HCT116 (cell line): ENCODE results near the gene LYRM9. TPM values are rescaled to one million over a fixed set of nuclear protein-coding genes. Genes with fewer than 3 reads are reported as not detected.

Source experiments
- ATAC-seq: fragments of 200-7000 bp; cut with Tn5 transposase; 2 replicates; pipeline ENCODE4 v1.9.1; 2020; ENCODE audit warnings: mild to moderate bottlenecking, moderate library complexity
- BruUV-seq: library from RNA; stranded (reverse); fragments of 400-500 nt; replicated peaks from 2 replicates; lab custom pipeline; 2021; lab: Mats Ljungman, UMichigan
- CTCF ChIA-PET: fragments of 300-600 bp; sonication (Branson Sonifier 250); formaldehyde crosslinking; loops from one replicate; lab custom pipeline; 2021; ENCODE audit warnings: antibody characterized with exemption; lab: Charles Lee
- POLR2A ChIA-PET: fragments of 300-600, 350-600 bp; sonication (Branson Sonifier 250); formaldehyde crosslinking; loops from one replicate; lab custom pipeline; 2021; ENCODE audit warnings: antibody characterized with exemption; lab: Charles Lee
- RAD21 ChIA-PET, 2 experiments: fragments of 300-600 bp; sonication (Branson Sonifier 250); formaldehyde crosslinking; loops; one replicate each; lab custom pipeline; 2023; ENCODE audit warnings: low total read pairs in 2 of 2; ENCODE audit not compliant: uncharacterized antibody in 2 of 2, unreplicated experiment in 2 of 2, low non-redundant PET in 1 of 2; lab: Charles Lee
- DNase-seq: peaks from one replicate; pipeline ENCODE4 v3.0.0-alpha.2; 2010; ENCODE audit warnings: low read depth, low spot score
- H2AFZ ChIP-seq: fragments of 200-600 bp; shearing (Covaris generic), sonication (generic); 2 replicates; pipeline ENCODE4 v1.6.1; 2017; ENCODE audit warnings: low read depth, mixed run types, mixed read lengths, antibody characterized with exemption, low read length; ENCODE audit not compliant: poor library complexity, severe bottlenecking
- H3K27ac ChIP-seq: 2 replicates; pipeline ENCODE4 v1.5.1; 2012; ENCODE audit warnings: low read depth, low read length
- H3K27me3 ChIP-seq: fragments of 200-600 bp; sonication (generic); 2 replicates; pipeline ENCODE4 v1.6.1; 2016; ENCODE audit warnings: mixed run types, low read length, mixed read lengths; ENCODE audit not compliant: insufficient read depth
- H3K36me3 ChIP-seq, 2 experiments: fragments of 200-500 bp in 1 of 2; fragments of 200-600 bp in 1 of 2; sonication (Bioruptor generic) in 1 of 2; sonication (generic) in 1 of 2; 2 replicates each; pipeline versions ENCODE4 v1.5.1 to v1.6.1; 2014 to 2016; ENCODE audit warnings: low read length in 2 of 2, inconsistent platforms in 1 of 2, mixed read lengths in 1 of 2, mixed run types in 1 of 2; ENCODE audit not compliant: insufficient read depth in 2 of 2, control insufficient read depth in 1 of 2
- H3K4me1 ChIP-seq, 2 experiments: fragments of 200-600 bp in 1 of 2; sonication (generic) in 1 of 2; 2 replicates each; pipeline versions ENCODE4 v1.5.1 to v1.6.1; 2012 to 2017; ENCODE audit warnings: low read length in 2 of 2, inconsistent platforms in 1 of 2, mild to moderate bottlenecking in 1 of 2, mixed read lengths in 1 of 2, mixed run types in 1 of 2, moderate library complexity in 1 of 2; ENCODE audit not compliant: insufficient read depth in 2 of 2, control insufficient read depth in 1 of 2
- H3K4me2 ChIP-seq: fragments of 200-600 bp; sonication (generic); 2 replicates; pipeline ENCODE4 v1.6.1; 2017; ENCODE audit warnings: mixed run types, low read length, mixed read lengths
- H3K4me3 ChIP-seq, 2 experiments: fragments of 200-600 bp in 1 of 2; sonication (generic) in 1 of 2; replicated peaks in 1 of 2; 2 replicates each; pipeline ENCODE4 v1.5.1; 2011 to 2016; ENCODE audit warnings: low read length in 2 of 2, control low read depth in 1 of 2, low read depth in 1 of 2, mild to moderate bottlenecking in 1 of 2, mixed read lengths in 1 of 2, mixed run types in 1 of 2
- H3K79me2 ChIP-seq: fragments of 200-600 bp; sonication (generic); 2 replicates; pipeline ENCODE4 v1.6.1; 2017; ENCODE audit warnings: mild to moderate bottlenecking, mixed run types, low read length, moderate library complexity, mixed read lengths; ENCODE audit not compliant: insufficient read depth
- H3K9ac ChIP-seq: fragments of 200-600 bp; sonication (generic); 2 replicates; pipeline ENCODE4 v1.6.1; 2016; ENCODE audit warnings: low read length, mixed read lengths
- H3K9me2 ChIP-seq: fragments of 200-600 bp; sonication (generic), shearing (Covaris generic); 2 replicates; pipeline ENCODE4 v1.6.1; 2017; ENCODE audit warnings: mixed run types, mild to moderate bottlenecking, moderate library complexity; ENCODE audit not compliant: insufficient read depth
- H3K9me3 ChIP-seq, 2 experiments: fragments of 200-500 bp in 1 of 2; fragments of 200-600 bp in 1 of 2; sonication (Bioruptor generic) in 1 of 2; sonication (generic) in 1 of 2; 2 replicates each; pipeline ENCODE4 v1.6.1; 2014 to 2017; ENCODE audit warnings: low read length in 2 of 2, mixed read lengths in 2 of 2, inconsistent platforms in 1 of 2, low read depth in 1 of 2, mild to moderate bottlenecking in 1 of 2, mixed run types in 1 of 2, moderate library complexity in 1 of 2; ENCODE audit not compliant: control insufficient read depth in 1 of 2, insufficient read depth in 1 of 2
- H4K20me1 ChIP-seq: fragments of 200-600 bp; sonication (generic), shearing (Covaris generic); 2 replicates; pipeline ENCODE4 v1.6.1; 2017; ENCODE audit warnings: mixed run types, mild to moderate bottlenecking, moderate library complexity; ENCODE audit not compliant: insufficient read depth
- EGR1 ChIP-seq: IDR thresholded peaks from 2 replicates; pipeline ENCODE4 v1.6.1; 2012; ENCODE audit warnings: low read depth
- ELF1 ChIP-seq: IDR thresholded peaks from 2 replicates; pipeline ENCODE4 v1.6.1; 2012; ENCODE audit warnings: low read depth, borderline replicate concordance
- EZH2 ChIP-seq: fragments of 200-600 bp; sonication (generic); IDR thresholded peaks from 2 replicates; pipeline ENCODE4 v1.6.1; 2017; ENCODE audit warnings: antibody characterized with exemption, mixed run types
- FOSL1 ChIP-seq: IDR thresholded peaks from 2 replicates; pipeline ENCODE4 v1.6.1; 2012; ENCODE audit warnings: low read depth
- JUND ChIP-seq: IDR thresholded peaks from 2 replicates; pipeline ENCODE4 v1.6.1; 2012
- POLR2AphosphoS5 ChIP-seq: IDR thresholded peaks from 2 replicates; pipeline ENCODE4 v1.6.1; 2011; ENCODE audit warnings: mild to moderate bottlenecking, low read depth, low read length, moderate library complexity
- RAD21 ChIP-seq: IDR thresholded peaks from 2 replicates; pipeline ENCODE4 v1.6.1; 2012; ENCODE audit warnings: low read depth, mild to moderate bottlenecking
- SIN3A ChIP-seq: IDR thresholded peaks from 2 replicates; pipeline ENCODE4 v1.6.1; 2012; ENCODE audit warnings: low read depth
- SRF ChIP-seq: IDR thresholded peaks from 2 replicates; pipeline ENCODE4 v1.6.1; 2012; ENCODE audit warnings: low read depth
- TCF7L2 ChIP-seq: IDR thresholded peaks from 2 replicates; pipeline ENCODE4 v1.7.0; 2011; ENCODE audit warnings: borderline replicate concordance, inconsistent platforms; ENCODE audit not compliant: insufficient read depth, insufficient read length; ENCODE audit errors: extremely low read depth
- YY1 ChIP-seq: IDR thresholded peaks from 2 replicates; pipeline ENCODE4 v1.6.1; 2011; ENCODE audit warnings: low read length, low read depth, moderate library complexity, mild to moderate bottlenecking; ENCODE audit not compliant: insufficient replicate concordance; ENCODE audit errors: extremely low read depth
- ZFX ChIP-seq: fragments of 450-650 bp; IDR thresholded peaks from 2 replicates; pipeline ENCODE4 v1.6.1; 2017
- ZNF274 ChIP-seq: fragments of 200-500 bp; sonication (Bioruptor generic); IDR thresholded peaks from 2 replicates; pipeline ENCODE4 v1.6.1; 2014; ENCODE audit warnings: mild to moderate bottlenecking, low read depth, low read length, inconsistent platforms
- intact Hi-C: fragments of 100-400 bp; cut with micrococcal nuclease; formaldehyde crosslinking; loops from 2 replicates; pipeline ENCODE4 v1.10.0; 2022
- total RNA-seq: library from RNA; stranded (reverse); gene quantifications from one replicate; pipeline ENCODE4 v1.2.1, GENCODE V29; 2021; ENCODE audit not compliant: unreplicated experiment
- TF ChIP-seq, protein P1 (sequence below): IDR thresholded peaks from 2 replicates; pipeline ENCODE4 v1.6.1; 2012
- TF ChIP-seq, protein P2 (sequence below), 3 experiments: fragments of 200-600 bp in 1 of 3; sonication (generic) in 1 of 3; IDR thresholded peaks in 2 of 3; conservative IDR thresholded peaks in 1 of 3; 2 replicates each; pipeline ENCODE4 v1.5.1; 2012 to 2017; ENCODE audit warnings: low read depth in 2 of 3, low read length in 2 of 3, antibody characterized with exemption in 1 of 3, borderline replicate concordance in 1 of 3, control low read depth in 1 of 3, mild to moderate bottlenecking in 1 of 3, mixed read lengths in 1 of 3, mixed run types in 1 of 3, moderate library complexity in 1 of 3; ENCODE audit not compliant: insufficient read depth in 1 of 3
- TF ChIP-seq, protein P3 (sequence below): IDR thresholded peaks from 2 replicates; pipeline ENCODE4 v1.6.1; 2012
- TF ChIP-seq, protein P4 (sequence below): IDR thresholded peaks from 2 replicates; pipeline ENCODE4 v1.6.1; 2011; ENCODE audit warnings: mild to moderate bottlenecking, low read length, moderate library complexity; ENCODE audit not compliant: insufficient replicate concordance; ENCODE audit errors: extremely low read depth
- TF ChIP-seq, protein P5 (sequence below): IDR thresholded peaks from 2 replicates; pipeline ENCODE4 v1.6.1; 2012; ENCODE audit warnings: low read depth

LYRM9 gene
- total RNA-seq, 1 experiment from 2014 or later = 4.8 TPM

DNA sequence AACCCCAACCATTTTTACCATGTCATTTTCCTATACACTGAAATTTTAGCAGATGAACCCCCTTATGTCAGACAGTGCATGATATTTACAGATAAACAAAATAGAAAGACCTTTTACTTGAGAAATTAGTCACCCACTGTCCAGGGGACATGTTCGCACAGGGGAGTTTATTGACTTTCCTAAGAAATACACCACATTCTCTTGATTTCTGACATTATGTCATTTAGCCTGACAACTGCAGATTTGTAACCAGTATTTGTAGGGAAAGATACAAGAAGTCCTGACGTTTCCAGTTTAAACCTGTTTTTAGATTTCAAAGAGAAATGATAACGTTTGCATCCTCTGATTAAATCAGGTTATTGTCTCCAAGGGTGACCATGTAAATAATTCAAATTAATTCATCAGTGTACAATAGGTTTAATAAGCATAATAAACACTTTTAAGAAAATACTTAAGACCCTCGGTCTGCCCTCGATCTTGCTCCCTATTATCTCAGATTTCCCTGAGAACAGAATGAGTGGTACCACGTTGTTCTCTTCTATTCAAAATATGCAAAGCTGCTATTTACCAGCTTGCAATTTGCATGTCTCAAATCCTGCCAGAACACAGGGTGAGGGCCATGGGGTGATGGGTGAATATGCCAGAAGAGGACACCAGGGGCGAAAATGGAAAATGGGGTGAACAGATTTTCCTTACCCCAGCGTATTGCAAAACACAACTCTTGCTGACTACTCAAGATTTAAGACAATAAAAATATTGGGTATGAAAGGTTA, 2.1 kb upstream of the LYRM9 start:
- H3K79me2 ChIP-seq = no peaks in the 10 kb centered on the region
- ChIA-PET CTCF (interaction anchor here (1.9 to 4.0 kb wide), 2 partner anchors 13 to 356 kb away, joined by 11 to 57 read pairs; no protein-coding TSS in a partner anchor), RAD21 (no interaction called here), POLR2A (no interaction called here)
- H3K27me3 ChIP-seq = no peaks in the 10 kb centered on the region
- peaks cover 11% of the 10 kb centered on the region in 2 experiments; a peak in 3 of 4 replicates for H3K4me1 ChIP-seq
- no peak overlapping the region for H3K4me3 ChIP-seq
- H3K9me3 ChIP-seq = no peaks in the 10 kb centered on the region
- intact Hi-C loops = no loop called here
- no peaks in the 10 kb centered on the region for H3K36me3 ChIP-seq
- no peak for DNase-seq
- no peak overlapping the region for H3K4me2 ChIP-seq
- no peak for ATAC-seq
- BruUV-seq = no TSS peak
- no peaks in the 10 kb centered on the region for H4K20me1 ChIP-seq
- H2AFZ ChIP-seq = no peak overlapping the region
- no peak for TF ChIP-seq SRF
- TF ChIP-seq FOSL1 = no peak
- TF ChIP-seq ZNF274 = no peak
- no peak for TF ChIP-seq ELF1
- TF ChIP-seq, protein P1, sequence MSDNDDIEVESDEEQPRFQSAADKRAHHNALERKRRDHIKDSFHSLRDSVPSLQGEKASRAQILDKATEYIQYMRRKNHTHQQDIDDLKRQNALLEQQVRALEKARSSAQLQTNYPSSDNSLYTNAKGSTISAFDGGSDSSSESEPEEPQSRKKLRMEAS = no peak
- TF ChIP-seq POLR2AphosphoS5 = no peak
- TF ChIP-seq, protein P2, sequence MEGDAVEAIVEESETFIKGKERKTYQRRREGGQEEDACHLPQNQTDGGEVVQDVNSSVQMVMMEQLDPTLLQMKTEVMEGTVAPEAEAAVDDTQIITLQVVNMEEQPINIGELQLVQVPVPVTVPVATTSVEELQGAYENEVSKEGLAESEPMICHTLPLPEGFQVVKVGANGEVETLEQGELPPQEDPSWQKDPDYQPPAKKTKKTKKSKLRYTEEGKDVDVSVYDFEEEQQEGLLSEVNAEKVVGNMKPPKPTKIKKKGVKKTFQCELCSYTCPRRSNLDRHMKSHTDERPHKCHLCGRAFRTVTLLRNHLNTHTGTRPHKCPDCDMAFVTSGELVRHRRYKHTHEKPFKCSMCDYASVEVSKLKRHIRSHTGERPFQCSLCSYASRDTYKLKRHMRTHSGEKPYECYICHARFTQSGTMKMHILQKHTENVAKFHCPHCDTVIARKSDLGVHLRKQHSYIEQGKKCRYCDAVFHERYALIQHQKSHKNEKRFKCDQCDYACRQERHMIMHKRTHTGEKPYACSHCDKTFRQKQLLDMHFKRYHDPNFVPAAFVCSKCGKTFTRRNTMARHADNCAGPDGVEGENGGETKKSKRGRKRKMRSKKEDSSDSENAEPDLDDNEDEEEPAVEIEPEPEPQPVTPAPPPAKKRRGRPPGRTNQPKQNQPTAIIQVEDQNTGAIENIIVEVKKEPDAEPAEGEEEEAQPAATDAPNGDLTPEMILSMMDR (IDR thresholded peaks at IDR 0.05 in 2 of 3, conservative IDR thresholded peaks at IDR 0.05 in 1 of 3; ENCODE audit: borderline replicate concordance in 1 of 3, insufficient read depth in 1 of 3, low read depth in 2 of 3, low read length in 2 of 3) = no peak
- TF ChIP-seq, protein P3, sequence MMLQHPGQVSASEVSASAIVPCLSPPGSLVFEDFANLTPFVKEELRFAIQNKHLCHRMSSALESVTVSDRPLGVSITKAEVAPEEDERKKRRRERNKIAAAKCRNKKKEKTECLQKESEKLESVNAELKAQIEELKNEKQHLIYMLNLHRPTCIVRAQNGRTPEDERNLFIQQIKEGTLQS = no peak
- TF ChIP-seq TCF7L2 = no peak
- TF ChIP-seq, protein P4, sequence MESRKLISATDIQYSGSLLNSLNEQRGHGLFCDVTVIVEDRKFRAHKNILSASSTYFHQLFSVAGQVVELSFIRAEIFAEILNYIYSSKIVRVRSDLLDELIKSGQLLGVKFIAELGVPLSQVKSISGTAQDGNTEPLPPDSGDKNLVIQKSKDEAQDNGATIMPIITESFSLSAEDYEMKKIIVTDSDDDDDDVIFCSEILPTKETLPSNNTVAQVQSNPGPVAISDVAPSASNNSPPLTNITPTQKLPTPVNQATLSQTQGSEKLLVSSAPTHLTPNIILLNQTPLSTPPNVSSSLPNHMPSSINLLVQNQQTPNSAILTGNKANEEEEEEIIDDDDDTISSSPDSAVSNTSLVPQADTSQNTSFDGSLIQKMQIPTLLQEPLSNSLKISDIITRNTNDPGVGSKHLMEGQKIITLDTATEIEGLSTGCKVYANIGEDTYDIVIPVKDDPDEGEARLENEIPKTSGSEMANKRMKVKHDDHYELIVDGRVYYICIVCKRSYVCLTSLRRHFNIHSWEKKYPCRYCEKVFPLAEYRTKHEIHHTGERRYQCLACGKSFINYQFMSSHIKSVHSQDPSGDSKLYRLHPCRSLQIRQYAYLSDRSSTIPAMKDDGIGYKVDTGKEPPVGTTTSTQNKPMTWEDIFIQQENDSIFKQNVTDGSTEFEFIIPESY = no peak
- no peak for TF ChIP-seq SIN3A
- TF ChIP-seq EZH2 = no peak
- no peak for TF ChIP-seq RAD21
- no peak for TF ChIP-seq EGR1
- TF ChIP-seq JUND = no peak
- no peak for TF ChIP-seq ZFX
- TF ChIP-seq YY1 = no peak
- TF ChIP-seq, protein P5, sequence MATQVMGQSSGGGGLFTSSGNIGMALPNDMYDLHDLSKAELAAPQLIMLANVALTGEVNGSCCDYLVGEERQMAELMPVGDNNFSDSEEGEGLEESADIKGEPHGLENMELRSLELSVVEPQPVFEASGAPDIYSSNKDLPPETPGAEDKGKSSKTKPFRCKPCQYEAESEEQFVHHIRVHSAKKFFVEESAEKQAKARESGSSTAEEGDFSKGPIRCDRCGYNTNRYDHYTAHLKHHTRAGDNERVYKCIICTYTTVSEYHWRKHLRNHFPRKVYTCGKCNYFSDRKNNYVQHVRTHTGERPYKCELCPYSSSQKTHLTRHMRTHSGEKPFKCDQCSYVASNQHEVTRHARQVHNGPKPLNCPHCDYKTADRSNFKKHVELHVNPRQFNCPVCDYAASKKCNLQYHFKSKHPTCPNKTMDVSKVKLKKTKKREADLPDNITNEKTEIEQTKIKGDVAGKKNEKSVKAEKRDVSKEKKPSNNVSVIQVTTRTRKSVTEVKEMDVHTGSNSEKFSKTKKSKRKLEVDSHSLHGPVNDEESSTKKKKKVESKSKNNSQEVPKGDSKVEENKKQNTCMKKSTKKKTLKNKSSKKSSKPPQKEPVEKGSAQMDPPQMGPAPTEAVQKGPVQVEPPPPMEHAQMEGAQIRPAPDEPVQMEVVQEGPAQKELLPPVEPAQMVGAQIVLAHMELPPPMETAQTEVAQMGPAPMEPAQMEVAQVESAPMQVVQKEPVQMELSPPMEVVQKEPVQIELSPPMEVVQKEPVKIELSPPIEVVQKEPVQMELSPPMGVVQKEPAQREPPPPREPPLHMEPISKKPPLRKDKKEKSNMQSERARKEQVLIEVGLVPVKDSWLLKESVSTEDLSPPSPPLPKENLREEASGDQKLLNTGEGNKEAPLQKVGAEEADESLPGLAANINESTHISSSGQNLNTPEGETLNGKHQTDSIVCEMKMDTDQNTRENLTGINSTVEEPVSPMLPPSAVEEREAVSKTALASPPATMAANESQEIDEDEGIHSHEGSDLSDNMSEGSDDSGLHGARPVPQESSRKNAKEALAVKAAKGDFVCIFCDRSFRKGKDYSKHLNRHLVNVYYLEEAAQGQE = no peak
- H3K9me2 ChIP-seq = no peaks in the 10 kb centered on the region
- no peak overlapping the region for H3K9ac ChIP-seq
- no peak overlapping the region for H3K27ac ChIP-seq
